HPDE6-E6E7 (cell line): ENCODE results near the gene PARP2.
"Not testable (repeated sequence)": the region's sequence is repeated elsewhere in the genome, so short reads cannot be mapped to it uniquely, and the experiment has no call there.

Experiments
- DNase-seq: peaks from one replicate; pipeline ENCODE4 v3.0.0; 2011; ENCODE audit warnings: missing footprints; ENCODE audit errors: extremely low spot score

PARP2 gene, protein sequence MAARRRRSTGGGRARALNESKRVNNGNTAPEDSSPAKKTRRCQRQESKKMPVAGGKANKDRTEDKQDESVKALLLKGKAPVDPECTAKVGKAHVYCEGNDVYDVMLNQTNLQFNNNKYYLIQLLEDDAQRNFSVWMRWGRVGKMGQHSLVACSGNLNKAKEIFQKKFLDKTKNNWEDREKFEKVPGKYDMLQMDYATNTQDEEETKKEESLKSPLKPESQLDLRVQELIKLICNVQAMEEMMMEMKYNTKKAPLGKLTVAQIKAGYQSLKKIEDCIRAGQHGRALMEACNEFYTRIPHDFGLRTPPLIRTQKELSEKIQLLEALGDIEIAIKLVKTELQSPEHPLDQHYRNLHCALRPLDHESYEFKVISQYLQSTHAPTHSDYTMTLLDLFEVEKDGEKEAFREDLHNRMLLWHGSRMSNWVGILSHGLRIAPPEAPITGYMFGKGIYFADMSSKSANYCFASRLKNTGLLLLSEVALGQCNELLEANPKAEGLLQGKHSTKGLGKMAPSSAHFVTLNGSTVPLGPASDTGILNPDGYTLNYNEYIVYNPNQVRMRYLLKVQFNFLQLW

DNA sequence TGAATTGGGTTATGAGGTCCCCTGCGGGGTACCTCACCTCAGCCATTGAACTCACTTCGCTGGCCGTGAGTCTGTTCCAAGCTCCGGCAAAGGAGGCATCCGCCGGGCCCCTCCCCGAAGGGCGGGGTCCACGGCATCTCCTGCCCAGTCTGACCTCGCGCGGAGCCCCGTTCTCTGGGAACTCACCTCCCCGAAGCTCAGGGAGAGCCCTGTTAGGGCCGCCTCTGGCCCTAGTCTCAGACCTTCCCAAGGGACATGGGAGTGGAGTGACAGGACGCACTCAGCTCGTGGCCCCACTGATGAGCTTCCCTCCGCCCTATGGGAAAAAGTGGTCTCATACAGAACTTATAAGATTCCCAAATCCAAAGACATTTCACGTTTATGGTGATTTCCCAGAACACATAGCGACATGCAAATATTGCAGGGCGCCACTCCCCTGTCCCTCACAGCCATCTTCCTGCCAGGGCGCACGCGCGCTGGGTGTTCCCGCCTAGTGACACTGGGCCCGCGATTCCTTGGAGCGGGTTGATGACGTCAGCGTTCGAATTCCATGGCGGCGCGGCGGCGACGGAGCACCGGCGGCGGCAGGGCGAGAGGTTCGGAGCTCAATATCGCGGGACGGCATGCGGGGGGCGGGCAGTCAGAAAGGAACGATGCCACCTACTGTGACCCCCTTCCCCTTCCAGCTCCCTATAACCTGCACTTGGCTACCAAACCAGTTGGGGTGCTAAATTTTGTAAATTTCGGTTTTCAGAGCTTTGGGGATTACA is at the start of gene PARP2:
Gene PARP2, plus strand, starts transcription at position 544 of the 770 bp plus-strand sequence. Its CDS starts 7 bp downstream, at position 551.
- DNase-seq: peak; percentile 96

DNA sequence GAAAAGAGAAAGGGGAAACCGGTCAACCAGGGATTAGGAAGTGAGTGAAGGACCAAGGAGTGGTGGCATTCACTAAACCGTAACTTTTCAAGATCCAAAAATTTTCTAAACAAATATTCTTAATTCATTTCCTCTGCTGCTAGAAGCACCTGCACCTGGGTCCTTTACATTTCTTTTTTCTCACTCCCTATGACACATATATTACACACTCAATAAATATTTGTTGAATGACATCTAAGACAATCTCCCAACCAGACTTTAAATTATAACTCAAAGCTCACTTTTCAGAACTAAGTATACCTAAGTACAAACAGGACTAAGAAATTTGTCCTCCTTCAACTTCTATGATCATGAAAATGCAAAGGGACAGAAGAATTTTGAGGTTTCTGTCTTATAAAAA is 48.8 kb upstream of the PARP2 start:
- DNase-seq: no peak

- no peak for DNase-seq
Measured at GRCh38 chr14:20295067-20295466, 48.4 kb upstream of the PARP2 start.

DNA sequence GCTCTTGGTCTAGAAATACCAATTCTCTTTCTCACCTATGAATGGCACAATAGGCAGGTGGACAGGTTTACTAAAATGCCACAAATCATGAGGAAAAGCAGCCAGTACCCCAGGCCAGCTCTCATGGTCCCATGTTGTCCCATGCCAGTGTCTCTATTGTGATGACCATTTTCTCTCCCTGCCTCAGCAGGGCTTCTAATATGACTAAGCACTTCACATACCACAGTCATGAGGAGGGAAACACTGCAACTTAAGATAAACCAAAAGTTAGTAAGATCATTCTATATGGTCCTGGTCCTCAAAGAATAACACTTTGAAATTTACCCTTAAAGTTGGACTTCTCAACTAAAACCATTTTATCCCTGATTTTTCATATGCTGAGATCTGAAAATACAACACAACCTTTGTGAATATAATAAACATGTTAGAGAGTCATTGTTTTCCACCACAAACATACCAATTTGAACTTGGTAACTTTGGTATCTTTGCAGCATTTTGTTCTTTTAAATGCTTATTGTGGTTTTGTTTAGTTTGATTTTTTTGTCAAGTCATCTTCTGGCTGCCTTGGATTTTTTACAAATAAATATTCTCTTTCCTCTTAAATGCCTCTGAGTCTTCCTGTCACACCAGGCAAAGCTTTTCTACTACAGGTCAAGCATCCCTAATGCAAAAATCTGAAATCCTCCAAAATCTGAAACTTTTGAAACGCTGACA is 41.2 kb upstream of the PARP2 start:
- no peak for DNase-seq

DNA sequence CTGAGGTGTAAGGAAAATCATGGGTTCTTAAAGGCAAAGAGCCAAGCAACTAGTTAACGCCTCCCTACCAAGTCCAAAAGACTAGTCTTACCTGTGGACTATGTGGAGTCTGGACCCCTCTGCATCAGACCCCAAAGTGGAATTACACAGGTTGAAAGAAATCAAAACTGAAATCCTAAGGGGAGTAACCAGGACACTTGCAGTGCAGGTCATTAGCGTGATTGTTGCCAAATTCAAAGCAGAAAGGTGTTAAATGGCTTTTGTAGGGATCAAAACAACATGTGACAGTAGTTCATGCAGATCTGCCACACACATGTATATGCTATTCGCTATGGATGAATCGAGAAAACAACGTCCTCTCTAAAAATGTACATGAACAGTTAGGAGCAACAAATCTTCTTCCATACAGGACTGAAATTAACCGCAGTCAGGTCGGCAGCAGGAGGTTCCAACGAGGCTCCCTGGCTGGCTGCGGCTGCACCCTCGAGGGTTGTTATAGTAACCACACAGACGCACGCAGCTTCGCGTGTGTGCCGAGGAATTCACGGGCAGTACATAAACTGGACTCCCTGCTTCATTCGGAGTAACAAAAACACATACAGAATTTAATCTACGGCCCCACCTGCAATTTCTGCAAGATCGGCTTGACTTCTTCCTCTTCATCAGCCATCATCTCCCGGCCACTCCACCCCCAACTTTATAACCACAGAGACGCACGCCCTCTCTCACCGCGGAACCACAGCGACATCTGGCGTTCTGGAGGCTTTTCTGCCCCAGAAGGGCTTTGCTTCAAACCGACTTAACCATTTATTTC is 38.0 kb upstream of the PARP2 start, which contains the start of gene TTC5:
Gene TTC5, minus strand, starts transcription at position 687 of the 814 bp plus-strand sequence. Its CDS starts 14 bp downstream, at position 673.
- DNase-seq: peak; percentile 80

DNA sequence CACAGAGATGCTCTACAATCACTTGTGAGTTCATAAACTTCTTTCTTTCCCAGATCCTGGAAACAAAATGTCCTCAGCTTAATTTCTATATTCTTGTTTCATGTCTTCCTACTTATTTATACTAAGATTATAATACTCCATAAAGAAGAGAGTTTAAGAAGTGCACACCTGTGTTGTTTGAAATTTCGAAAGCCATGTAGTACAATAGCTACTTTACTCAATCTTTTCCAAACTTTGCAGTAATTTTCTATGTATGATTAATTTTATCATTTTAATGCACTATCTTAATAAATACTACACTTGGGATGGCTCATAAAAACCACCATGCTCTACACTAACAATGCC is 37.4 kb upstream of the PARP2 start:
- no peak for DNase-seq

- no peak for DNase-seq
Measured at GRCh38 chr14:20314026-20314425, 29.4 kb upstream of the PARP2 start.

DNA sequence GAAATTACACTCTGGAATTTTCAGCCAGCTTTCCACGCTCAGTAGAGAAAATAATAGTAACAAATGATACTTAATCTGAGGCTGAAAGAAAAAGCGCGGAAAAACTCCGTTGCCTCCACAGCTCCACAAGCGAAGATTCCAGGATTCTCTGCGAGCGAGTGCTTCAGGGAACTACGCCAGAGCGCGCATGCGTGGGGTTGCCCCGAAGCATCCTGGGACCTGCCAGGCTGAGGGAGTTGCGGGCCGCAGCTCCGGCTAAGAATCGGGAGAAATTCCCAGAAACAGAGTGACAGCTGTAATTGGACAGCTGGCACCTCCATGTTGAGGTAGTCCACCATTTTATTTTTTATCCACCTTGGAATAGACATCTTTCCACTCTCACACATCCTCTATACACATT is 25.7 kb upstream of the PARP2 start:
- no peak for DNase-seq

- DNase-seq: no peak
Measured at GRCh38 chr14:20327005-20327869, 16.2 kb upstream of the PARP2 start.

DNA sequence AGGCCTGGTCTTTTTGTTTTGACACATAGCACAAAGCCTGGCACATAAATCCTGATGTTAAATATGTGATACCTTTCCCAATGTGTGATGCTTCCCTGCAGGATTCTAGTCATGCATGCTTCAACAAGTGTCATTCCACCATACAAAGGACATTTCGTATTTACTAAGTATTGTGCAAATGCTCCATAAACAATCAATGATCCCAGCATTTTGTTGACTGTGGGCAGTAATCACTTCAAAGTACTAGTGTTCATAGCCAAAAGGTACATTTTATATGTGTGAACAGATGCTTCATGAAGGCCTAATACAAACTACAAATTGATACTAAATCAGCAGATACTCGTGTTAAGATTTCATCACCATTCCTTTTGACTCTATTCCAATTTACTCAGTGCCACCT is 14.7 kb upstream of the PARP2 start:
- no peak for DNase-seq

DNA sequence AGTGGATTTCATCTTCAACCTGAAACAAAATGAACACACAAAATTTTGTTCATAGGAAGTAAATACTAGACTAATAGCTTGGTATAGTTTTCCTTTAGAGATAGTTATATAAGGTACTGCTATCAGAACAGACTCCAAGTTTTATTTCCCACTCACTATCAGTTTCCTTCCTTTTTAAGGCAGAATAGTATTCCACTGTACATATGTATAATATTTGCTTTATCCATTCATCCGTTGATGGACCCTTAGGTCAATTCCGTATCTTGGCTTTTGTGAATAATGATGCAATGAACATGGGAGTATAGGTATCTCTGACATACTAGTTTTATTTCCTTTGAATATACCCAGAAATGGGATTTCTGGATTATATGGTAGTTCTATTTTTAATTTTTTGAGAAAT is 14.1 kb upstream of the PARP2 start:
- DNase-seq: no peak

DNA sequence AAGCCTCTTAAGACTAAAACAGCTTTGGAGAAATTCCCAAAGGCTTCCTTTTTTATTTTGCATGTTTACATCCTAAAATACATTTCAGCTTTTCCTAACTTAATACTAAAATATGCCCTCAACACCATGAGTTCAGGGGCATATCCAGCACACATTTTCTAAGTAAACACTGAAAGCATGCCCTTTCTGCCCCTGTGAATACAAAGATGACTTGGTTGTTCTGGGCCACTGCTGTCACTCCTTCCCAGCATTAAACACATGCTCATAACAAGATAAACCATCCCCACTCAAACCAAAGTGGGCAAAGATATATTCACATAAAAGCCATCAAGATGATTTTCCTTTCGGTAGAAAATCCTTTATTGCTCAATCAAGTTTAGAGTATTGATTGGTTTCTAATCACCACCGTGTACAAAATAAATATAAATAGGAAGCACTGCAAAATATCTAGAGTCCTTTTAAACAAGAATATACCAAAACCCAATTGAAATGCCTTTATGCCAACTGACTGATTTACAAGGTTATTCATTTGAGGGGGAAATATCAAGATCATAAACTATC is 12.3 kb upstream of the PARP2 start:
- DNase-seq: no peak

DNA sequence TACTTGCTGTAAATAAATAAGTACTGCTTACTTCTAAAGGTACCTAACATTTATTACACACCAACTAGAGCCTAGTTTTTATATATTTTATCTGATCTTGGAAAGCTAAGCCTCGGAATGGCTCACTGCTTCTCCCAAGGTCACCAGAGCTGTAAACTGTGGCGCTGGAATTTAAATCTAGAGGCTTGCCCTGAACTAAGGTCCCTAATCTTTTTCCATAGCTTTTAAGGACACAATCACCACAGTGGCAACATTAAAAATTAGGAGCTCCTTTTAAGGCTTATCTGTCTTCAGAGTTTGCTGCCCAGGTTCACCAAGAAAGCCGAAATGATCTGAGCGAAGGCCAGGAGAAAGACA is 11.0 kb upstream of the PARP2 start:
- DNase-seq: no peak

DNA sequence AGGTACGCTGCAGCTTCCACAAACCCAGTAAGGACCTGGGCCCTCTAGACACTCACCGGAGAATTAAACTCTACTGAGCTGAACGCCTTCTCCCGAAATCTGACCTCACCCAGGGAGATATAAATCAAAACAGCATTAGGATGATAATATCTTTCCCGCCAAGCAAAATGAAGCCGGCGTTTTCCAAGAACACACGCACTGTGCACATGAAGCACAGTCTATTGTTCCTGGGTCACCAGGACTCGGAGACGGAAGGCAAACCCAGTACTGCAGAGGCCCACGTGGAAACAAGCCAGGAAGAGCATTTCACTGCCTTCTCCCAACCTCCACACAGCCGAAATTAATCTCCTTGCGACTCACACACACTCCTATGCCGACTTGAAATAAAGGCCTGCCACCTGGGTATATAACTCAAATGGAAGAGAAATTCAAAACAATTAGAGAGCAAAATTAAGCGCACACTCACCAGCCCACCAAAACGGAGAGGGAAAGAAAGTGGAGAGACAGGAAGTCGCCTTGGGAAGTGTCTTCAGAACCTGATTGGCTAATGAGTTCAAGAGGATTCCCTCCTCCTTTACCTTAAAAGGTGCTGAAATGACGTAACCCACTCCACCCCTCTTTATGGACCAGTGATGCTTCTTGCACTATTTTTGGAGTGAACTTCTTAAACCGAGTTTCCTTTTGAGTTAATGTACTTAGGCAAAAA is 10.5 kb upstream of the PARP2 start, which contains the start of gene CCNB1IP1:
Gene CCNB1IP1, minus strand, starts transcription at position 492 of the 706 bp plus-strand sequence. CDS start 16,756 bp downstream, outside the sequence.
- peak; percentile 90 for DNase-seq

DNA sequence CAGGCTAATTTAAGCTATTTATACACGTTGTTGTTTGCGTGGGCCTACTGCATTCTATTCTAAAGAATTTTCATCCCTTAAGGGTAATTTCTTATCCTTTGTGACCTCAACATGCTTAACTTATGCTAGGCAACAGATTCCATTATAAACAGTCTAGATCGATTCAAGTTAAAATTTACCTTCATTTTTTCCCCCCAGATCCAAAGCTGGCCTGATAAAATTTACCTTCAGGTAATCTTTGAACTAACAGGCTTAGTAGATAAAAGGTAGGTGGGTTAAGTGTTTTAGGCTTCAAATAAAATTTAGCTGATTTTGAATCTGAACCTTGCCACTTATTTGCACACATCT is 10.0 kb upstream of the PARP2 start:
- DNase-seq: no peak

GRCh38 chr14:20334017-20334416 is 9.4 kb upstream of the PARP2 start:
- DNase-seq: no peak

DNA sequence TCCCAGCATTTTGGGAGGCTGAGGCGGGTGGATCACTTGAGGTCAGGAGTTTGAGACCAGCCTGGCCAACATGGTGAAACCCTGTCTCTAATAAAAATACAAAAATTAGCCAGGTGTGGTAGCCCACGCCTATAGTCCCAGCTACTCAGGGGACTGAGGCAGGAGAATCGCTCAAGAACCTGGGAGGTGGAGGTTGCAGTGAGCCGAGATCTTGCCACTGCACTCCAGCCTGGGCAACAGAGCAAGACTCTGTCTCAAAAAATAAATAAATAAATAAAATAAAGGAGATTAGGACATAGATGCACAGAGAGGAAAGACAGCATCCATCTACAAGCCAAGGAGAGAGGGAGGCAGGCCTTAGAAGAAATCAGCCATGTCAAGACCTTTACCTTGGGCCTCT is 2.4 kb upstream of the PARP2 start:
- not testable (repeated sequence) for DNase-seq

DNA sequence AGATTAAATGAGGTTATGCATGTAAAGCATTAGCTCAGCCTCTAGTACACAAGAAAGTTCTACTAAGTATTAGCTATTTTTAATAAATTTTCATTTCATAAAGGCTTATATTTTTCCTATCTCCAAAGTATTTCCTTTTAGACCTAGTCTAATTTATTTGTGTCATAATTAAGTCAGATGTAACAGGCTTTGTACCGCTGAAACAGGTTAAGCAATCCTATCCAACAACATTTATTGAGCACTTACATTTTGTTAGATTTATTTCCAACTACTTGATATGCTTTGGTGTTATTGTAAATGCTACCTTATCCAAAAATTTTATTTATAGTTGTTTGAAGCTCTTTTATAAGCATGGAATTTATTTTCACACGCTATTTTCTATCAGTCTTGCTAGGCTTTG is 1.8 kb upstream of the PARP2 start:
- DNase-seq: no peak

GRCh38 chr14:20343862-20344220 is 406 bp downstream of the PARP2 start:
- no peak for DNase-seq
